ENCODE data around the gene DDX6.

DNA sequence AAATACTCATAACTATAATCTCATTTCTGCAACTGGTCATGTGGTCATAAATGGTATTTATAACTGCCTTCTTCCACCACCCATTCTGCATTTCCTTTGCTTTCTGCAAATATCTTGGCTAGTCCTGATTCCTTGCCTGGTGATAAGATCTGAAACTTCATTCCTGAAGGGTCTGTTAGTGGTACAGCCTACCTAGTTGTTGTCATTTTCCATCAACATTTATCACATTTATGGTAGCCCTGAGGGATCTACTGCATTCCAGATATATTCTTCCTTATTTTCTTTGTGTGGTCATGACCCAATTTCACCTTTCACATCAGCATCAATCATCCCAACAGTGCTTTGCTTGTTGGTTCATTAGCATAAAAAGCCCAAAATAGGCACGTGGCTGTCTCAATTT, 50.1 kb downstream of the DDX6 start:
- no peak for TF ChIP-seq CTCF (conservative IDR thresholded peaks at IDR 0.05; ENCODE audit: low read length)
- no peak for TF ChIP-seq EZH2phosphoT487 (IDR thresholded peaks at IDR 0.05; ENCODE audit: borderline replicate concordance, low read depth, low read length)

All from OCI-LY7 (cell line).